GM18861 (cell line): ENCODE data around the gene SLCO2B1.

Experiments
- ATAC-seq: cut with Tn5 transposase; IDR thresholded peaks from one replicate; pipeline ENCODE4 v1.9.1; 2021; ENCODE audit not compliant: unreplicated experiment

Gene SLCO2B1

DNA sequence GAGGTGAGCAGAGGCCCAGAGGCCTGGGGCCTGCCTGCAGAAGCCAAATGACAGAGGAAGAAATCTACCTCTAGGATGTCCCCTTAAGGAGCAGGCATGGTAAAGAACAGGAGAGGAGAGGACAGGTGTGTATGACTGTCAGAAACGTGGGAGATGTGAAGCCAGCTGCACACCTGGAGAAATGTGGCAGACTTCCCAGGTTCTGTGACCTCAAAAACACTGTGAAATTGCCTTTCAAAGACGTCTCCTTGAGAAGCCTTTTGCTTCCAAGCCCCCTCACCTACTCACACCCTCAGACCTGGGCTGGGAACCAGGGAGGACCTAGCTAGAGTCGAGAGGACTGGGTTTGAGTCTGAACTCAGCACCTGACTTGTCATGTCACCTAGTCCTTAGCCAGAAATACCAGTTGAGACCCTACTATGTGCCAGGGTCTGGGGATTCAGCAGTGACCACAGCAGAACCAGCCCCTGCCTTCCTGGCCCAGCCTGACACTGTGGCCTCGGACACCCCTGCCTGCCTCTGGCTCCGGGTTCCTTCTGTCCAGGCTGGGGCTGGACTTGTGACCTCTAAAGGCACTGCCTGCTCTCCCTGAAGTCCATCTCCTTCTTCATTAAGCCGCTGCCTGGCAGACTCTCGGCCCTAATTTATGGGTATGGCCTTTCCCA, 95.2 kb downstream of the SLCO2B1 start:
- no peak for ATAC-seq

DNA sequence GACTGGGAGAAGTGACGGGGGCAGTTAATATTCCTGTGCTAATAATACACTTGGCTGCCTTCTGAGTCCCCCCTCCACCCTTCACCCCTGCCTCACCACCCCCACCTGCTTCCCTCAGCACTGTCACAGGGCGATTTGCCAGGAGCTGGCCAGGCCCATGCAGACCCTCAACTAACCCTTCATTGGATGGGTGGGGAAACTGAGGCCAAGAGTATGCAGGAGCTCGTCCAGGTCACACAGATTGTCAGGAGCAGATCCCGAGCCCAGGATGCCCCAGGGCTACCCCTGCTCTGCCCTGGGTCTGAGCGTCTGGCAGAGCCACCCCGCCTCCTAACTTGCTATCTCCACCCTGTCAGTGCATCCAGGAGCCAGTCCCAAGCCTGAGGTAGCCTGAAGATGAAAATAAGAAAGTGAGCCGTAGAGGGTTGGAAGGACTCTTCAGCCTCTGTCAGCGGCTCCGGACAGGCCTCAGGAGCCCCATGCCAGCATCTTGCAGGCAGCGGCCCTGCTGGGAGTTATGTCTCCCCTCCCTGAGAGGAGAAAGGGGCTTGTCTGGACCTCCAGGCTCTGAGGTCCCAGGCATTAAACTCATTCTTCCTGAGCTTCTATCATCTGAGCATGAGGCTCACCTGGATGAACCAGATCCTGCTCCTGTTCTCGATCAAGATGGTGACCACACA, 95.9 kb downstream of the SLCO2B1 start:
- ATAC-seq: no peak

DNA sequence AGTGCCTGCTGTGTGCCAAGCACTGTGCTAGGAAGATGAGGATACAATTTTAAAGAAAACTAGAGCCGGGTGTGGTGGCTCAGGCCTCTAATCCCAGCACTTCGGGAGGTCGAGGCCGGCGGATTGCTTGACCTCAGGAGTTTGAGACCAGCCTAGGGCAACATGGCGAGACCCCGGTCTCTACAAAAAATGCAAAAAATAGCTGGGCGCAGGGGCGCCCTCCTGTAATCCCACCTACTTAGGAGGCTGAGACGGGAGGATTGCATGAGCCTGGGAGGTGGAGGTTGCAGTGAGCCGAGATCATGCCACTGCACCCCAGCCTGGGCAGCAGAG, 98.0 kb downstream of the SLCO2B1 start:
- ATAC-seq: no peak

DNA sequence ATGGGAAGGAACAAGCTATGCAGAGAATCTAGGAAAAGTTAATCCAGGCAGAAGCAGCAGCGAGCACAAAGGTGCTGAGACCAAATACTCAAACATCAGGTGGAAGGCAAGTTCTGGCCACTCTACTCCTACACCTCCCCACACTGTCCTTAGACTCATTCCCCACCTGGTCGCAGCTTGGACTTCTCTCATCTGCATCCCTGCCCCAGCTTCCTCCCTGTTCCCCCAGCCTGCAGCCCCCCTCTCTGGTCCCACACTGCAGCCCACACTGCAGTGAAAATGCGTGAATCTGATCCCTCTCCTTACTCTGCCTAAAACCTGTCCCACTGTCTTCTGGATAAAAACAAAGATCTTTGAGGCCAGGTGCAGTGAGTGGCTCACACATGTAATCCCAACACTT, 98.8 kb downstream of the SLCO2B1 start:
- no peak for ATAC-seq

DNA sequence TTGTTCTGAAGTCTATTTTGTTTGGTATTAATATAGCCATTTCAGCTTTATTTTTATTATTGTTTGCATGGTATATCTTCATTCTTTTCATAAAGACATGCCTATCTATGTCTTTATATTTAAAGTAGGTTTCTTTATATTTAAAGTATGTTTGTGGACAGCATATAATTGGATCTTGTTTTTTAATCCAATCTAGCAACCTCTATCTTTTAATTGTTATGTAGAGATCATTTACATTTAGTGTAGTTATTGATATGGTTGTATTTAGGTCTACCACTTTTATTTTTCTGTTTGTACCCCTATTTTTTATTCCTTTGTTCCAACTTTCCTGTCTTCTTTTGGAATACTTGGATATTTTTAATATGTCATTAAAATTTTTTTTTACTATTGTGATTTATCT, 103.4 kb downstream of the SLCO2B1 start:
- ATAC-seq: no peak
